GM23338 (cell line): ENCODE measurements around the gene SP9. TPM values are rescaled to one million over a fixed set of nuclear protein-coding genes. Genes with fewer than 3 reads are reported as not detected.
A peak's percentile ranks its signal among the peaks of the same experiment; 100 is the strongest.

Source experiments
- ATAC-seq: fragments of 200-7000 bp; cut with Tn5 transposase; 3 replicates; pipeline ENCODE4 v1.9.1; 2020
- DNase-seq: peaks from one replicate; pipeline ENCODE4 v3.0.0-alpha.2; 2015; ENCODE audit warnings: low spot score
- H2AFZ ChIP-seq: fragments of 200-600 bp; sonication (generic); 2 replicates; pipeline ENCODE4 v1.8.0; 2016; ENCODE audit warnings: antibody characterized with exemption, mild to moderate bottlenecking, moderate library complexity
- H3F3A ChIP-seq: fragments of 200-600 bp; sonication (generic); replicated peaks from 2 replicates; pipeline ENCODE4 v1.8.0; 2017; ENCODE audit warnings: antibody characterized with exemption, mixed run types, low read depth
- H3K27ac ChIP-seq: fragments of 200-600 bp; sonication (generic); 2 replicates; pipeline ENCODE4 v1.6.1; 2016; ENCODE audit warnings: low read depth
- H3K27me3 ChIP-seq: fragments of 200-600 bp; sonication (generic); 2 replicates; pipeline ENCODE4 v1.8.0; 2016; ENCODE audit warnings: mild to moderate bottlenecking, mixed run types, moderate library complexity; ENCODE audit not compliant: insufficient read depth
- H3K36me3 ChIP-seq: fragments of 200-600 bp; sonication (generic); 2 replicates; pipeline ENCODE4 v1.8.0; 2016; ENCODE audit warnings: mild to moderate bottlenecking; ENCODE audit not compliant: insufficient read depth
- H3K4me1 ChIP-seq: fragments of 200-600 bp; sonication (generic); 2 replicates; pipeline ENCODE4 v1.8.0; 2016; ENCODE audit warnings: mild to moderate bottlenecking, moderate library complexity; ENCODE audit not compliant: insufficient read depth
- H3K4me2 ChIP-seq: fragments of 200-600 bp; sonication (generic); 2 replicates; pipeline ENCODE4 v1.7.1; 2017; ENCODE audit warnings: mixed run types
- H3K4me3 ChIP-seq: fragments of 200-600 bp; sonication (generic); 2 replicates; pipeline ENCODE4 v1.6.1; 2016; ENCODE audit warnings: mixed run types
- H3K79me2 ChIP-seq: fragments of 200-600 bp; sonication (generic); replicated peaks from 2 replicates; pipeline ENCODE4 v1.8.0; 2017; ENCODE audit warnings: mild to moderate bottlenecking; ENCODE audit not compliant: insufficient read depth
- H3K9me2 ChIP-seq: fragments of 200-600 bp; sonication (generic); 2 replicates; pipeline ENCODE4 v1.8.0; 2017; ENCODE audit not compliant: insufficient read depth
- H4K20me1 ChIP-seq: fragments of 200-600 bp; sonication (generic); replicated peaks from 2 replicates; pipeline ENCODE4 v1.8.0; 2017; ENCODE audit warnings: mild to moderate bottlenecking; ENCODE audit not compliant: insufficient read depth
- H3K27ac Mint-ChIP-seq: 2 replicates; pipeline ENCODE4 v1.8.0; 2020; ENCODE audit warnings: inconsistent platforms, mild to moderate bottlenecking, moderate library complexity, mixed read lengths
- H3K27me3 Mint-ChIP-seq: 3 replicates; pipeline ENCODE4 v1.8.0; 2022; ENCODE audit warnings: low read depth, mild to moderate bottlenecking, moderate library complexity, mixed read lengths, inconsistent platforms; ENCODE audit not compliant: insufficient read depth, poor library complexity
- H3K36me3 Mint-ChIP-seq: 3 replicates; pipeline ENCODE4 v1.8.0; 2021; ENCODE audit warnings: low read depth, mild to moderate bottlenecking, inconsistent platforms, moderate library complexity, mixed read lengths
- H3K4me1 Mint-ChIP-seq: 3 replicates; pipeline ENCODE4 v1.8.0; 2020; ENCODE audit warnings: mild to moderate bottlenecking, inconsistent platforms, mixed read lengths
- H3K4me3 Mint-ChIP-seq: 3 replicates; pipeline ENCODE4 v1.8.0; 2021; ENCODE audit warnings: moderate library complexity, mild to moderate bottlenecking, inconsistent platforms, mixed read lengths
- H3K9me3 Mint-ChIP-seq: 3 replicates; pipeline ENCODE4 v1.8.0; 2020; ENCODE audit warnings: moderate library complexity, mild to moderate bottlenecking, inconsistent platforms, mixed read lengths
- CREB1 ChIP-seq: fragments of 250-450 bp; sonication (Bioruptor Pico); IDR thresholded peaks from 2 replicates; pipeline ENCODE4 v1.5.0; 2020; ENCODE audit warnings: low read depth, mild to moderate bottlenecking, moderate library complexity
- CTCF ChIP-seq, 2 experiments: fragments of 200-600 bp in 1 of 2; sonication (generic) in 1 of 2; conservative IDR thresholded peaks; 2 replicates each; pipeline versions ENCODE4 v1.5.1 to v1.6.1; 2016 to 2017; ENCODE audit warnings: antibody characterized with exemption in 2 of 2, low read depth in 2 of 2, mild to moderate bottlenecking in 2 of 2, moderate library complexity in 1 of 2
- ETS1 ChIP-seq: IDR thresholded peaks from 2 replicates; pipeline ENCODE4 v1.6.1; 2016; ENCODE audit warnings: antibody characterized with exemption
- EZH2 ChIP-seq: fragments of 200-600 bp; sonication (generic); IDR thresholded peaks from one replicate; pipeline ENCODE4 v1.8.0; 2017; ENCODE audit warnings: antibody characterized with exemption, mild to moderate bottlenecking, low read depth; ENCODE audit not compliant: unreplicated experiment
- EZH2phosphoT487 ChIP-seq: fragments of 200-600 bp; sonication (generic); IDR thresholded peaks from one replicate; pipeline ENCODE4 v1.8.1; 2018; ENCODE audit warnings: antibody characterized with exemption; ENCODE audit not compliant: unreplicated experiment
- JUNB ChIP-seq: IDR thresholded peaks from one replicate; pipeline ENCODE4 v1.6.1; 2016; ENCODE audit warnings: antibody characterized with exemption; ENCODE audit not compliant: unreplicated experiment
- NANOG ChIP-seq: IDR thresholded peaks from 2 replicates; pipeline ENCODE4 v1.6.1; 2016; ENCODE audit warnings: antibody characterized with exemption, borderline replicate concordance
- POLR2AphosphoS5 ChIP-seq: IDR thresholded peaks from 2 replicates; pipeline ENCODE4 v1.6.1; 2016; ENCODE audit warnings: antibody characterized with exemption, low read depth
- REST ChIP-seq: IDR thresholded peaks from one replicate; pipeline ENCODE4 v1.6.1; 2018; ENCODE audit warnings: antibody characterized with exemption; ENCODE audit not compliant: unreplicated experiment
- STAT1 ChIP-seq: IDR thresholded peaks from one replicate; pipeline ENCODE4 v1.6.1; 2016; ENCODE audit warnings: antibody characterized with exemption; ENCODE audit not compliant: unreplicated experiment
- ZNF114 ChIP-seq: fragments of 250-450 bp; sonication (Bioruptor Pico); IDR thresholded peaks from 2 replicates; pipeline ENCODE4 v1.5.0; 2020; ENCODE audit warnings: mild to moderate bottlenecking, moderate library complexity
- ZNF331 ChIP-seq: fragments of 250-450 bp; sonication (Bioruptor Pico); IDR thresholded peaks from 2 replicates; pipeline ENCODE4 v1.5.0; 2020; ENCODE audit warnings: low read depth, mild to moderate bottlenecking, moderate library complexity
- ZNF462 ChIP-seq: fragments of 250-450 bp; sonication (Bioruptor Pico); IDR thresholded peaks from 2 replicates; pipeline ENCODE4 v1.5.0; 2020; ENCODE audit warnings: mild to moderate bottlenecking, moderate library complexity
- polyA plus RNA-seq: library from polyadenylated mRNA; unstranded; fragments of >200 nt; fragmentation: Nextera tagmentation; extraction: Ambion mirVana; gene quantifications from 2 replicates; pipeline ENCODE4 v1.2.1, GENCODE V29; 2016
- total RNA-seq: library from RNA; depleted of rRNA; stranded (reverse); fragments of >200 nt; shearing (Covaris generic); gene quantifications from 2 replicates; pipeline ENCODE4 v1.2.3, GENCODE V29; 2014

The SP9 gene
- total and polyA plus RNA-seq, 2 experiments from 2014 or later = 0.49 TPM; not detected in 1

GRCh38 chr2:174335988-174336500, 1.3 kb downstream of the SP9 start:
- H2AFZ ChIP-seq = peak overlapping the region; percentile 76
- H3K79me2 ChIP-seq = no peaks in the 10 kb centered on the region
- H4K20me1 ChIP-seq = peaks cover 18% of the 10 kb centered on the region
- no peaks in the 10 kb centered on the region for H3K9me2 ChIP-seq
- peaks cover 57% of the 10 kb centered on the region for H3K4me1 ChIP-seq
- Mint-ChIP-seq H3K9me3 (peaks cover 12% of the 10 kb centered on the region), H3K4me1 (peaks cover 60% of the 10 kb centered on the region), H3K36me3 (peaks cover 5% of the 10 kb centered on the region; the same call in 1 of the 3 replicates), H3K27ac (no peak overlapping the region), H3K27me3 (peaks cover 96% of the 10 kb centered on the region), H3K4me3 (peak overlapping the region; percentile 70; the same call in 2 of the 3 replicates)
- peak; percentile 84 for DNase-seq
- H3F3A ChIP-seq = peaks cover 42% of the 10 kb centered on the region
- H3K4me2 ChIP-seq = peak overlapping the region; percentile 88
- TF ChIP-seq CREB1 (CRISPR knock-in tag) (no peak), POLR2AphosphoS5 (no peak), STAT1 (no peak), JUNB (no peak), ZNF114 (CRISPR knock-in tag) (no peak), EZH2phosphoT487 (no peak), ETS1 (no peak), CTCF (conservative IDR thresholded peaks at IDR 0.05; ENCODE audit: low read depth in 2 of 2) (no peak), NANOG (no peak), ZNF331 (no peak), EZH2 (no peak), REST (no peak), ZNF462 (CRISPR knock-in tag) (no peak)
- peak overlapping the region; percentile 59 for H3K4me3 ChIP-seq
- no peaks in the 10 kb centered on the region for H3K36me3 ChIP-seq
- peaks cover 99% of the 10 kb centered on the region for H3K27me3 ChIP-seq
- no peak overlapping the region for H3K27ac ChIP-seq
- peak; percentile 6 for ATAC-seq
